GM11168 (cell line): ENCODE data around the gene KCNIP1.

ENCODE experiments used
- in situ Hi-C: fragments of 300-500 bp; cut with MboI; formaldehyde crosslinking; loops from one replicate; pipeline ENCODE4 v1.12.0; 2022; ENCODE audit warnings: low sequenced_read_pairs; ENCODE audit not compliant: unreplicated experiment

The KCNIP1 gene

DNA sequence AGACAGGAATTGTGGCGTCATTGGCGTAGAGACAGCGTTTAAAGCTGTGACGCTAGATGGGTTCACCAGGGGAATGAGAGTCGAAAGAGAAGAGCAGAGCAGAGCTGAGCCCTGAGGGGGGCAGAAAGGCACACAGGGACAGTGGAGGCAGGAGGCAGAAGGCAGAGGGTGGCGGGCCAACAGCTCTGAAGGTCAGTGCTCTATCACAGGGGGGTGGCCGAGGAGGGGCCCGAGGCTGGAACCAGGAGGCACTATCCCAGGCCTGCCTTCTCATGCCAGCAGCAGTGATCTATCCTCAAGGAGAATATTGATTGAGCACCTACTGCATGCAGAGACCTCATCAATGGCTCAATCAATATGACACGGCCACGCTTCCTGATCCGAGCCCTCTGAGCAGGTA, 132.4 kb downstream of the KCNIP1 start:
- in situ Hi-C loops: no loop called here

DNA sequence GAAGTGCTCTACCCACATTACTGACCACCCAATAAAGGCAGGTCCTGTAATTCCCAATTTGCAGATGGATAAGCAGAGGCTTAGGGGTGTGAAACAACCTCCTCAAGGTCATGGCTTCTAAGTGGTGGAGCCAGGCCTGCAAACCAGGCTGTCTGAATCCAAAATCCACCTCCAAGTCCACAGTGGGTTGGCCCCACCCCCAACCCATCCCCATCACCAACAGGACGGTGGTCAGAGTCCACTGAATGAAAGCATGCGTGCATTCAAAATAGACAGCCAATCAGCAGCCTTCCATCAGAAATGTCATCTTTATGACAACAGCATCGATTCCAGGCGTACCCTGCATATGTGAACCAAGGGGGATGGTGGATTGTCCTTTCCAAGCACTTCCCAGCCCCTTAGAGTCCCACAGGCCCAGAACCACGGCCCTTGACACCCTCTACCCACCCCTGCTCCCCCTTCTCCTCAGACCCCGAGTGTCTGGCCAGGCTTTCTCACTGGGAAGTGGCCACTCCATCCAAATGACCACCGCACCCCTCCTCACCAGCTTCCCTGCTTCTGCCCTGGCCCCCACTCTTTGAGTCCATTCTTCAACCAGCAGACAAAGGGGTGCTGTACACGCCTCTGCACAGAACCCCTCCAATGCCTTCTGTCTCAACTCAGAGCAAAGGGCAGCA, 133.1 kb downstream of the KCNIP1 start:
- in situ Hi-C loops: no loop called here

DNA sequence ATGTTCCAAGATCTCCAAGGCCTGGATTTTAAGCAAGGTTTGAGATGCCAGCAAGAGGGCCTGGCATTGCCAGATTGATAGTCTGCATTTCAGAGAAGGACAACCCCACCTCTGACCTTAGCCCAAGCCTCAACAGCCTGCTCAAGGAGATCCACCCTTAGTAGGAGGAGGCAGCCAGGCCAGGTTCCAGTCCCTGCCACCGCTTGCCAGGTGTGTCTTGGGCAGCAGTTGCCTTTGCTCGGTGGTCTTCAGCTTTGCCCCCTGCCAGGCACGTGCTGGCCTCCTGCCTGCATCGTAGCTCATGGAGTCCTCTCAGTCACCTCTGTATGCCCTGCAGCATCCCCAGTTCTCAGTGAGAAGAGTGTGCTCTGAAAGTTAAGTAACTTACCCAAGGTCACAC, 134.2 kb downstream of the KCNIP1 start:
- in situ Hi-C loops: no loop called here

DNA sequence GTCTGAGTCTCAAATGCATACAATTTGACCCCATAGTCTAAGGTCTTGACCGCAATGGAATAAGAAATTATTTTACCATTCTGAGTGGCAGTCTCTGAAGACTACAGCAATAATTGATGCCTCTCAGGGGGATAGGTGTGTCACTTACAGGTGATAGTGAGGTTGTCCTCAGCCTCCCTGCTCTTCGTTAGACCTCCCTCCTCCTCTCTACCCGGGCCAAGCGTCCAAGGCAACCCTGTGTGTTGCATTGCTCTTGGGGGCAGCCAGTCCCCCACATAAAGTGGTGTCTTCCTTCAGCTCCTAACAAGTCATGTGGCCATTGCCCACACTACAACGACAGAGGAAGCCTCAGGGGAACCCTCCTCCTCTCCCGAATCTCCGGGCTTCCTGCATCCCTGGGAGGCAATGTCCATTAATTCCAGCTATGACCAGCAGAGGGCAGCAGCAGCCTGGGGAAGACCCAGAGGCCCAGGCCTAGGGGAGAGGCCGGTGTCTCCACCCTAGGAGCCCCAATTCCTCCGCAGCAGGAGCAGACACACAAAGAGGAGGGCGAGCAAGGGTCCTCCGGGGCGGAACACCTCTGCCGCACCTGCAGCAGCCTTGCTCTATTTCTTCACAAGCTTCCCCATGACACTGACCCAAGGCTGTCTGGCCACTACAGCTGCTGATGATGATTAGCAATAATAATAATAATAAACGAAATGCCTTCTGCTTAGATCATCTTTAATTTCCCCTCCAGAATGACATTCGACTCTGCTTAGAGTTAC, 134.8 kb downstream of the KCNIP1 start:
- in situ Hi-C loops: no loop called here

DNA sequence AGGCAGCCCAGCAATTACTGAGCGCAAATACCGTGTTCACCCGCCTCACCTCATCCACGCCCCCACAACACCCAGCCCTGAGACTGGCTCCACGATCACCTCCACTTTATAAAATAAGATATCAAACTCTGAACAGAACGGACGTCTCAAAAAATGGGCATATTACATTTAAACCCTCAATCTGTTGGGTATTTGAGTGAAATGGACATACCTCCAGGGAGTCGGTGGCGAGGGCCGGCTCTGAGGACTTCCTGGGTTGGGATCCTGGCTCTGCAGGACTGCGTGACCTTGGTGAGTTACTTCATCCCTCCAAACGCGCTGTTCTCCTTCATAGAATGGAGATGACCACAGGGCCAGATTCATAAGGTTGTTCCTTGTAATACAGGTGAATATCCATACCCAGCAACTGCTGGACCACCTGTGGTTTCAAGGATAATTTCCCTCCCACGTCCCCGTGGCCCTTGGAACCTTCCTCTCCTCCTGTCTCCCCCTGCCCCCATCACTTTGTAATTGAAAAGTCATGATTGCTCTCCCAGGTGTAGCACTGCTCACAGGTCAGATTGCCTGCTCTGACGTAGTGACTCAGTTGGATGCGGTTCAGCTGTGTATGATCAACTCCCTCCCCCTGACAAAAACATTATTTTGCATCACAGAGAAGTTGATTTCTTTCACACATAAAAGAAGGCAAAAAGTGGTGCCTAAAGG, 135.6 kb downstream of the KCNIP1 start:
- in situ Hi-C loops: no loop called here

DNA sequence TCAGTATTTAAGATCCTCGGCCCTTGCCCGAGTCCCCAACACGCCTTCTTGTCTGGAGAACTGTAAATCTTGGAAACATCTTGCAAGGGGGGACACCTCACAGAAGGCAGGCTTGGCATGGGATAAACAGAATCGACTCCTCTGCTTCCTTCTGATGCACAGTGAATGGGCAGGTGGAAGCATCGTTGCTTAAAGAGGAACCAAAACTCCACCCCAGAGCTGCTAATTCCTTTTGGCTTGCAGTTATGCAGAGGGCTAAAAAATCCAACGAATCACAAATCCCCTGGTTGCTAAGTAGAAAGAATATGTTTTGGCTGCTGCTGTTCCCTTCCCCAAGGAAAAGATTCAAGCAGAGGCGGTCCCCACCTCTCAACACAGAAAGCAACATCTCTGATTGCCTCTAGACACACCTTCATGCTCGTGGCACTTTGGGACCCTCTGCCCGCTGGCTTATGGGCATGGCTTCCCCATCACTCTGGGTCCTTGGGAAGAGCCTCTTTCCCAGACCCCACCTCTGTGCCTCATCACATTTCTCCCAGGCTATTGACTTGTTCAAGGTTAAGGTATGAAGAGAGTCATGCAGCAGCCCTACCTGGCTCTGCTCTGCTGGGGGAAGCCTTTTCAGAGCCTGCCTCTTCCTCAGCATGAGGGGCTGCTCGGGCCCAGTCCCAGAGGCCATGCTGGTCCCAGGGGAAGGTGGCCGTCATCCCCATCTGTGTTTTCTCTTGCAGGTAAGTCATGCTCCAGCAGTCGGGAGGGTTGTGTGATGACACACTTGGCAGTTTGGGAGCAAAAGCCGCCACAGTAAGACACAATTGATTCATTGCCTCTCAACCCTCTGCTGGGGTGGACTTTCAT, 137.1 kb downstream of the KCNIP1 start:
- in situ Hi-C loops: no loop called here

DNA sequence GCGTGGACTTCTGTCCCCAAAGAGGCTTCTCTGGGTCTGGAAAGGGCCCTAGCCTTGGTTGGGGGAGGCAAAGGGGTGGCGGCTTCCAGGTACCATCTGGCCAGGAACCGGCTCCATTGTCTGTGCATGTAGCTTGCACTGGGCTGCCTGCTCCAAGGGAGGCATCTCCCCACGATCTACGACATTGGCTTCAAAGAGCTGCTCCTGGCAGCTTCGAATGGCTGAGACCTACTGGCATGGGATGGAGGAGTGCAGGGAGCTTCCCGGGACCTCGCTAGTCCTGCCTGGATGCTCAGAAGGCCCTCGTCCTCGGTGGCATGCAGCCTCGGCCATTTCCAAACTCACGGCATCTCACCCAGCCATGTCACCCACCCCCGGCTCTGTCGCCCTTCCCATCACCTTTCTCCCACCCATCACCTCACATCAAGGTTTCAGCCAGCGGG, 137.8 kb downstream of the KCNIP1 start:
- in situ Hi-C loops: no loop called here

DNA sequence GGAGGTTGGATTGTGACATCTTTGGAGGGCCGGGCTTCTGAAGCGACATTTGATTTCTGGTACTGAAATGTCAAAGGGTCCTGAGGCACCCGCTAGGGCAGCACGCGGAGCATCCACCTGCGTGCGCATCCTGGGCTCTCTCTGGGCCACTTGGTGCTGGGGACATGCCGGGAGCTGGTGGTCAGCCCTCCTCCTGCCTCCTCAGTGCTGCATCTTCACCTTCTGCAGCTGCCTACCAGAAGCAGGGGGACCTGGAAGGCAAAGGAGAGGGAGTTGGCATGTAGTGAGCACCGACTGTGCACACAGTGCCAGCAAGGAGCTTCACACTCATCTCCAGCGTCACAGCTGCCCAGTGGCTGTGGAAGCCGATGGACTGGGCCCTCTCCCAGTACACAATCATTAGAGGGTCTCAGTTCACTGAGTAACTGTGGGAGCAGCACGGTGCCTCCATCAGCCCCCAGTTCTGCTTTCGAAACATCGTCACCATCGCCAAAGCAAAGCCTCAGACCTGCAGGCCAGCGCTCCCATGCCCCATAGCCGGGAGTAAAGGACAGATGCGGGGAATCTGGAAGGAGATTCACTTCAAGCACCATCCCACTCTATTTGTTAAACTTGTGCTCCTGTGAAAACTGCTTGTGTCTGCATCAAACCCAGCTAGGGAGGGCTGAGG, 138.4 kb downstream of the KCNIP1 start:
- in situ Hi-C loops: no loop called here

DNA sequence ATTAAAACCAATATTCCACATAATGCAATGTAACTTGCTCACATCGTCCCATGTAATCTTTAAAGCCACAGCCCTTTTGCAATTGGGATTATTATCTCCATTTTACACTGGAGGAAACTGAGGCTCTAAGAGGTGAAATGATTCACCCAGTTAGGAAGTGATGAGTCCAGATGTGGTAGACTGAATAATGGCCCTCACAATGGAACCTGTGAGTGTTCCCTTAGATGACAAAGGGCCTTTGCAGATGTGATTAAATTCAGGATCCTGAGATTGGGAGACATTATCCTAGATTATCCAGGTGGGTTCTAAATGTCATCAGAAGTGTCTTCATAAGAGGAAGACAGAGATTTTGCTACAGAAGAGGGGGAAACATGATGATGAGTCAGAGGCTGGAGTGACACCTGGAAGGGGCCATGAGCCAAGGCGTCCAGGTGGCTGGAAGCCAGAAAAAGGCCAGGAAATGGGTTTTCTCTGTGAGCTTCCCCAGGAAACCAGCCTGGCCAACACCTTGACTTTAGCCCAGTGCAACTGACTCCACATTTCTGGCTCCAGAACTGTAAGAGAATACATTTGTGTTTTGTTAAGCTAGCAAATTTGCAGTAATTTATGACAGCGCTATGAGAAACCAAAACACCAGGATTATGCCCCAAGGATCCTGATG, 139.1 kb downstream of the KCNIP1 start:
- in situ Hi-C loops: no loop called here

DNA sequence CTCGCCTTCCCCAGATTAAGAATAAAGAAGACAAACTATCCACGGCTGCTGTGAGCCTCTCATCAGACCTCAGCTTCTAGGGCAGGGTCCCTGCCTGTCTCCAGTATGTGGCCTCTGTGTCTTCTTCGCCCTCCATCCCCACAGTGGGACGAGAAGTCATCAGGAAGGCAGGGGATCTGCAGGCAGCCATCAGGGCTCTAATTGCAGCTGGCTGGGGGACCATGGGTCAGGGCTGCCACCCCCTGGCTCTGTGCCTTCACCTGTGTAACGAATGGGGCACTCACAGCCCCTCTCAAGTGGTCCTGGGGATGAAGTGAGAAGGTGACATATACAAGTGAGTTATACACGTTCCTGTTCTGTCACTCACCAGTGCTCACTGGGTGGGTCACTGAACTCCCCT, 139.8 kb downstream of the KCNIP1 start:
- in situ Hi-C loops: no loop called here

DNA sequence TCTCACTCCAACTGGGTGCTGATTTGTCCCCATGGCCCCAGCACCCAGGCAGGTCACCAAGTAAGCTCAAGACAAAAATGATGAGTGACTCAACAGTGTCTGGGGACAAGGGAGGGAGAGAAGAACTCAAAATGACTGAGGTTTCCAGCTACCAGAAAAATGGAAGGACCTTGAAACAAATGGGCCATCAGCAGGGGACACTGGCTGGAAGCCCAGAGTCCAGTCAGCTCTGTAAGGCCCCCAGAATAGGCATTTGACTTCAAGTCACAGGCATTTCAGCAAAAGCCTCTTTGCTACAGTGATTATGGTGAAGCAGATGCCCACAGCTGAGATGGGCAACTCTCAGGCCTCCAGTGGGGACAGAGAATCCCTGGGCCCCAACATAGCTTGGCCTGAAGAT, 140.7 kb downstream of the KCNIP1 start:
- in situ Hi-C loops: no loop called here

DNA sequence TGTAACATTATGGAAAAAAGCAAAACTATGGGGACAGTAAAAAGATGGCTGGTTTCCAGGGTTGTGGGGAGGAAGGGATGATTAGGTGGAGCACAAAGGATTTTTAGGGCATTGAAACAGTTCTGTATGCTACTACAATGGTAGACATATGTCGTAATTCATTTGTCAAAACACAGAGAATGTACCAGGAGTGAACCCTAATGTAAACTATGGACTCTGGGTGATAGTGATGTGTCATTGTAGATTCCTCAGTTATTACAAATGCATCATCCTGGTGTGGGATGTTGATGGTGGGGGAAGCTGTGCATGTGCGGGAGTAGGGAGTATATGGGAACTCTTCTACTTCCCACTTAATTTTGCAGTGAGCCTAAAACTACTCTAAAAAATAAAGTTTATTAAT, 144.7 kb downstream of the KCNIP1 start:
- in situ Hi-C loops: no loop called here

DNA sequence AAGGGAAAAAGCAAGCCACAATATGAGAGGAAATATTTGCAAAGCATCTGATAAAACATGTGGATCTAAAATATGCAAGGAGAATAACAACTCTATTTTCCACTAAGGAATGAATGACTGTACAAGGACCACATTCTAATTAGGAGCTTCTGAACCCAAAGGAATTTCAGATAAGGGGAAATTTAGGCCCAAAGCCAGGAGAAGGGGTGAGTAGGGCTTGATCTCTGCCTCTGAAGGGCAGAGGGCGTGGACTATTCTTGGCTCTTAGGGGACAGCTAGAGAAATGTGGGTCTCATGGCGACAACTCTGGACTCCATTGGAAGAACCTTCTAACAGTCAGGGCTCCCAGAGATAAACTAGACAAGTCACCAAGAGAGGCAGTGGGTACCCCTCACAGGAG, 147.0 kb downstream of the KCNIP1 start:
- in situ Hi-C loops: no loop called here

DNA sequence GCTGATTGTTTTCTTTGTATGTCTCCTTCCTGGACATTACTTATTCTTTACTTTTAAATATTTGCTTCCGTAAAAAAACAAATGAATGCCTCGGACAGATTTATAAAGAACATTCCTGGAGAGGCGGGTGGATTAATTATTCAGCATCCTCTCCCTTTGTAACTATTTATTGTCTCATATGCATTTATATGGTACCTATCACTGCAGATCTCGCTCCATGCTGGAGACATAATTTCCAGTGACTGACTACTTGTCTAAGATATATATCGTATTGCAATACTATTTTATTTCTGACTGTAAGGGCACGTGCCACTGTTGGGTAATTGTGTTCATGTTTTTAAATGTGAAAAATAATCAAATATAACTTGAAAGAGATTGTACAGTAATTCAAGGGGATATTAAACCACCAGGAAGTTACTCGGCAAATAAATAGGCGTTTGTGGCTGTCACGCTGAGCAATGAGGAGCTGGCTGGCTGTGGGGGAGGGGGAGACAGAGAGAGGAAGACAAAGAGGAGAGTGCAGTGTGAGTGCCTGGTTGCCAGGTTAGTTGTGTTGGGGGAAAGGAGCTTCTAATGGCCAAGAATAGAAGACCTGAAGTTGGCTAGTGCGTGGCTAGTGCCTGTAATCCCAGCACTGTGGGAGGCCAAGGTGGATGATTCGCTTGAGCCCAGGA, 147.9 kb downstream of the KCNIP1 start:
- in situ Hi-C loops: no loop called here

DNA sequence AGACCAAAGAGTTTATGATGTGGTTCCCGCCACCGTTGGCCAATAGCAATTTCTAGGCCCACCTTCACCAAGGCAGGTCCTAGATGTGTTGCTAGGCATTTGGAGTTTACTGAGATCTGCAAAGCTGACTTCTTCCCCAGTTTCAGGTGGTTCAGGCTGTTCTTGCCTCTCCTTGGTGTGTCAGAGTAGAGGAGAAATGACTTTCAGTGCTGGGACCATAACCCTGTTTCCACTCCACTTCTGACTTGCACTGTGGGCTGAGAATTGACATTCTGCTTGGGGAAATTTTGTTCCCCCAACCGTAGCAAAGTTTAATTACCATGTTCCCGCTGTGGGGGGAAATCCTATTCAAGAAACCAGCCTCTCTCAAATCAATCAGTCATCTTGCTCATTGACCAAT, 151.7 kb downstream of the KCNIP1 start:
- in situ Hi-C loops: no loop called here

DNA sequence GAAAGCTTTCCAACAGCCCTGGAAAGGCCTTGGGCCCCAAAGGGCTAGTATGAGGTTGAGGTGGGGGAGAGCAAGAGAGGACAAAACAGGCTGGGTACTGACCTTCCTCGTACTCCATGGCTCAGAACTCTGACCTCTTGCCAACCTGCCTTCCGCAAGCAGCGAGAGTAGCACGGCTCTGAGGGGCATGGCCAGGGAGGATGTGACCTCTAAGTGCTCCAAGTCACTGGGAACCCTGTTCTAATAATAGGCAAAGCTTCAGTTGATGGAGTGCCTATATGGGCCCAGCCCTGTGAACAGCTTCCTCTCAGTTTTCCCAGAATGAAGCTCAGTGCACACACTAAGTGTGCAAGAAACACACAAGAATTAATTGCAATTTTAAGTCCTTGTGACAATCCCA, 152.1 kb downstream of the KCNIP1 start:
- in situ Hi-C loops: no loop called here

DNA sequence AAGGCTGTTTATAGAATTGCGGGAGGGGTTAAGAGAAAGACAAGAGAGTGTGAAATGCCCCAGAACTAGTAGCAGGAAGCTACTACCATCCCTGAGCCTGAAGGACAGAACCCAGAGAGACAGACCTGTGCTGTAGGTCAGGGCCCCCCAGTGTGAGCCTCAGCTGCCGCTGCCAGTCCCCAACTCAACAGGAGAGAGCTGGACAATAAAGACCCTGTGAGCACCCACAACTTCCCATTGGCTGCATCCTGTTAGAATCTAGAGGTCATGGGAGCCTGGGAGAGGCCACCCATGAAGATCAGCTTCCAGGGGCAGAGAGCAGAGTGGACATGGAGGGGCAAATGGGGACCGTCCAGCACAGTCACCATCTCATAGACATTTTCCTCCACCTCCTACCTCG, 152.5 kb downstream of the KCNIP1 start:
- in situ Hi-C loops: no loop called here

DNA sequence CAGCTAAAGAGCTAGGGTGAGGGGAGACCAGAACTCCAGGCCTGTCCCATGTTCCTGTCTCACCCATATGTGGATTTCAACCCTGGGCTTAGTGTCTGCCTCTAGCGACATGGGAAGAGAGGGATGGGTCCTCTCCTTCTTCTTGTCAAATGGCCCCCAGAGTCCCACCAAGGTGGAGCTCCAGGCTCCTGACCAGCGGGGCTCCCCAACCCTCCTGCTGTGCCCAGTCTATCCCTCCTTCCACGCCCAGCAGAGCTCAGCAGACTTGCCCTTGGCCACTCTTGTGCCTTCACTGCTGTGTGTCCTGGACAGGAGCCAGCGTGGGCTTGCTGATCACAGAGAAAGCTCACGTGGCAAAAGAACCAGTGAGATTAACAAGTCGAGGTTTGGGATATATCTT, 156.7 kb downstream of the KCNIP1 start:
- in situ Hi-C loops: no loop called here

DNA sequence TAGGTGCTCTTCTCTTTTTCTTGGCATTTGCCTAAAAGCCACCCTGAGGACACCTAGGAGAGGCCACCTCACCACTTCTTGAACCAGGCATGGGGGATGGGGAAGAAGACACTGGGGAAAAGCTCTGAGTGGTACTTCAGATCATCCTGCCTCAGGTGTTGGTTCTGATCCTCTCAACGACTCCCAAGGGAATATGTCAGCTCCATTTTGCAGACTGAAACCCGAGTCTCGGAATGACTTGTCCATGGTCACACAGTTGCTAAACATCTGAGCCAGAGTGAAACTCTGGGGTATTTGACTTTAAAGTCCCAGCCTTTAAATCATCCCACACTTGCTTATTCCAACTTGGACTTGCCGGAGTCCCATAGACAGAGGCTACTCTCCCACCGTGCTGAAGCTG, 159.1 kb downstream of the KCNIP1 start:
- in situ Hi-C loops: no loop called here
